Heart right ventricle (tissue), 16 donors: ENCODE data around the gene TRMU. TPM values are rescaled to one million over a fixed set of nuclear protein-coding genes. Genes with fewer than 3 reads are reported as not detected.

ENCODE experiments used
- ATAC-seq, 8 donors: fragments of 200-7000 bp; cut with Tn5 transposase; one replicate each; pipeline ENCODE4 v1.9.1; 2020; ENCODE audit warnings: mild to moderate bottlenecking in 8 of 8, moderate library complexity in 8 of 8, moderate number of reproducible peaks in 1 of 8
- DNase-seq, 2 donors: peaks; one replicate each; pipeline ENCODE4 v3.0.0-alpha.2; 2020
- H3K27ac ChIP-seq, 10 donors: fragments of 200-600 bp; sonication (generic) in 2 of 10; one replicate each; pipeline versions ENCODE4 v1.5.0 to v1.8.0; 2020 to 2022; ENCODE audit warnings: mild to moderate bottlenecking in 3 of 10
- H3K27me3 ChIP-seq, 7 donors: fragments of 200-600 bp; one replicate each; pipeline ENCODE4 v1.8.0; 2021 to 2022; ENCODE audit warnings: mild to moderate bottlenecking in 2 of 7
- H3K36me3 ChIP-seq, 9 donors: fragments of 200-600 bp; sonication (generic) in 1 of 9; one replicate each; pipeline versions ENCODE4 v1.5.0 to v1.8.0; 2020 to 2022; ENCODE audit warnings: mild to moderate bottlenecking in 2 of 9
- H3K4me1 ChIP-seq, 9 donors: fragments of 200-600 bp; sonication (generic) in 1 of 9; one replicate each; pipeline versions ENCODE4 v1.5.0 to v1.8.0; 2020 to 2022; ENCODE audit warnings: mild to moderate bottlenecking in 4 of 9
- H3K4me3 ChIP-seq, 10 donors: fragments of 200-600 bp; sonication (generic) in 2 of 10; one replicate each; pipeline versions ENCODE4 v1.5.0 to v1.8.0; 2020 to 2022; ENCODE audit warnings: mild to moderate bottlenecking in 7 of 10, moderate library complexity in 2 of 10
- H3K9me3 ChIP-seq, 11 donors: fragments of 200-600 bp in 10 of 11; sonication (generic) in 2 of 11; one replicate each; pipeline versions ENCODE4 v1.5.0 to v1.8.0; 2013 to 2022; ENCODE audit warnings: mild to moderate bottlenecking in 2 of 11, control low read depth in 1 of 11, moderate library complexity in 1 of 11
- CTCF ChIP-seq, 9 donors: fragments of 200-600 bp; sonication (generic) in 2 of 9; IDR thresholded peaks; one replicate each; pipeline versions ENCODE4 v1.5.0 to v1.8.0; 2021 to 2022; ENCODE audit warnings: antibody characterized with exemption in 9 of 9, mild to moderate bottlenecking in 5 of 9, moderate library complexity in 1 of 9
- WGBS, 2 donors: extraction: QIAGEN DNeasy Blood & Tissue Kit; methylation state at CpG; one replicate each; pipeline ENCODE4 v1.1.7; 2013; ENCODE audit warnings: inconsistent platforms in 1 of 2; 5-methylcytosine and 5-hydroxymethylcytosine counted together
- intact Hi-C, 10 donors: fragments of 100-400 bp; cut with DNase I; formaldehyde crosslinking; loops; one replicate each; pipeline versions ENCODE4 v1.11.1 to v1.14.2; 2022
- polyA plus RNA-seq, 2 donors: library from polyadenylated mRNA; stranded (reverse); fragments of 200-250 nt; gene quantifications; one replicate each; pipeline ENCODE4 v1.2.3, GENCODE V29; 2013
- total RNA-seq, 10 donors: library from RNA; stranded (reverse); fragmentation: NEBNext Ultra II Directional in 3 of 10; extraction: Animal tissue kit (Norgen Biotek cat#: 25700) in 3 of 10; gene quantifications; one replicate each; pipeline versions ENCODE4 v1.2.1 to v1.2.4, GENCODE V29; 2021 to 2023
- donor health status: Arrhythmogenic right ventricular cardiomyopathy.
- donor health status: ischemic (EF 13 %, LVEDD 7.1; RV severe dilation, severe dysfunction).
- donor health status: healthy with polysubstance abuse.
- donor health status: DM: no; HTN: yes; CAD: no.
- donor health status: DM: no; HTN: no; CAD: no.
- donor health status: ischemic (EF 25% LVEDD 6.9; RV normal size, moderate dysfunction).
- donor health status: ischemic (EF 25% LVEDD 5.7; RV mildly dilated, moderate dysfunction).
- donor health status: healthy.
- donor health status: DM: yes; HTN: yes; CAD: no.
- donor health status: Ischemic cardiomyopathy.
- donor health status: ischemic (EF 35%, LVEDD 5.7; RV mildly dilated, moderate dysfunction).
- donor health status: nonischemic (EF 11% LVEDD 7.7; RV severe dilation, severe dysfunction).
- donor health status: DM: yes; HTN: yes; CAD: no.
- donor health status: PGD.
- donor health status: ischemic (EF 29% LVEDD 5.4; RV normal size, mild dysfunction).
- donor health status: nonischemic (EF 23%, LVEDD 6.1; RV moderate dilation, normal function).

The TRMU gene
- total and polyA plus RNA-seq, 12 donors, result 22.1 to 80.5 (median 31.1) TPM

- Histone ChIP-seq H3K4me3 (peak overlapping the region in 8 of 10 donors; percentile 1 to 47 (median 36)), H3K27me3 (no peaks in the 10 kb centered on the region), H3K9me3 (peaks cover 0 to 12% (median 0%) of the 10 kb centered on the region in 11 donors), H3K4me1 (peaks cover 10 to 43% (median 31%) of the 10 kb centered on the region in 9 donors), H3K27ac (peak overlapping the region; percentile 26 to 90 (median 76)), H3K36me3 (peaks cover 0 to 85% (median 44%) of the 10 kb centered on the region in 9 donors)
- intact Hi-C loops, result no loop called here
- TF ChIP-seq CTCF (IDR thresholded peaks at IDR 0.05), result no peak
- DNase-seq, result peak in 1 of 2 donors; percentile 47
- peak; percentile 32 to 78 (median 58) for ATAC-seq
- WGBS, 2 donors, result 50 to 52% methylated on average over 24 of the region's 24 CpGs
Measured at GRCh38 chr22:46287873-46288751, 47.4 kb upstream of the TRMU start.

GRCh38 chr22:46288846-46289243 is 46.7 kb upstream of the TRMU start:
- H3K36me3 ChIP-seq, result peaks cover 0 to 85% (median 42%) of the 10 kb centered on the region in 9 donors
- no peak for TF ChIP-seq CTCF (IDR thresholded peaks at IDR 0.05)
- ATAC-seq, result no peak
- no peak for DNase-seq
- H3K4me1 ChIP-seq, result peaks cover 10 to 43% (median 31%) of the 10 kb centered on the region in 9 donors
- peaks cover 0 to 12% (median 0%) of the 10 kb centered on the region in 11 donors for H3K9me3 ChIP-seq
- peak overlapping the region in 9 of 10 donors; percentile 26 to 90 (median 79) for H3K27ac ChIP-seq
- peak overlapping the region in 1 of 10 donors; percentile 42 for H3K4me3 ChIP-seq
- WGBS, 2 donors, result 85 to 87% methylated on average over 7 of the region's 7 CpGs
- intact Hi-C loops, result no loop called here
- H3K27me3 ChIP-seq, result no peaks in the 10 kb centered on the region

GRCh38 chr22:46289244-46289891 is 46.1 kb upstream of the TRMU start:
- DNase-seq, result no peak
- peak overlapping the region in 9 of 10 donors; percentile 50 to 90 (median 71) for H3K27ac ChIP-seq

More at GRCh38 chr22:46289244-46289891, 46.1 kb upstream of the TRMU start:
- ATAC-seq, result peak in 3 of 8 donors; percentile 5 to 20 (median 19)
- intact Hi-C loops, result no loop called here
- no peak overlapping the region for H3K4me3 ChIP-seq
- H3K9me3 ChIP-seq, result peaks cover 0 to 12% (median 0%) of the 10 kb centered on the region in 11 donors
- 78 to 82% methylated on average over 33 of the region's 33 CpGs for WGBS, 2 donors
- no peak for TF ChIP-seq CTCF (IDR thresholded peaks at IDR 0.05)
- H3K27me3 ChIP-seq, result no peaks in the 10 kb centered on the region
- H3K36me3 ChIP-seq, result peaks cover 0 to 80% (median 37%) of the 10 kb centered on the region in 9 donors
- H3K4me1 ChIP-seq, result peaks cover 10 to 43% (median 31%) of the 10 kb centered on the region in 9 donors
